Measurements from ENCODE around the gene SLC25A21. TPM values are rescaled to one million over a fixed set of nuclear protein-coding genes. Genes with fewer than 3 reads are reported as not detected.
"Not testable (repeated sequence)": the region's sequence is repeated elsewhere in the genome, so short reads cannot be mapped to it uniquely, and the experiment has no call there.

Gene SLC25A21
- total RNA-seq, 1 experiment from 2014 or later = 7.1 TPM

GRCh38 chr14:37210448-37210847, 38.0 kb upstream of the SLC25A21 start:
- DNase-seq = no peak
- Histone ChIP-seq H4K8ac (replicated peaks; ENCODE audit: insufficient read length, low read depth, low read length) (no peak overlapping the region), H2BK120ac (ENCODE audit: low read depth, low read length, poor library complexity, severe bottlenecking) (no peak overlapping the region), H3K4me1 (ENCODE audit: insufficient read depth, low read length) (no peaks in the 10 kb centered on the region), H3K23ac (ENCODE audit: insufficient read length, low read depth, low read length) (no peak overlapping the region), H3K18ac (ENCODE audit: insufficient read length, low read depth, low read length) (no peak overlapping the region), H2BK12ac (ENCODE audit: insufficient read length, low read depth, low read length) (no peak overlapping the region), H3T11ph (ENCODE audit: low read length) (no peak overlapping the region), H3K4ac (ENCODE audit: low read depth, low read length) (no peak overlapping the region), H3K79me1 (ENCODE audit: insufficient read depth, low read depth, low read length, poor library complexity, severe bottlenecking) (peaks cover 3% of the 10 kb centered on the region), H4K91ac (ENCODE audit: insufficient read length, low read depth, low read length) (no peak overlapping the region), H3K23me2 (ENCODE audit: insufficient read length, low read depth, low read length, poor library complexity, severe bottlenecking) (no peaks in the 10 kb centered on the region), H3K4me2 (ENCODE audit: insufficient read depth, insufficient read length, low read length) (no peak overlapping the region), H3K27me3 (ENCODE audit: insufficient read depth, low read length) (no peaks in the 10 kb centered on the region), H4K5ac (ENCODE audit: insufficient read length, low read depth, low read length) (no peak overlapping the region), H2BK15ac (ENCODE audit: low read depth, low read length) (no peak overlapping the region), H3K27ac (ENCODE audit: insufficient read length, low read depth, low read length) (no peak overlapping the region), H2AK5ac (ENCODE audit: insufficient read length, low read length) (no peak overlapping the region), H3K56ac (ENCODE audit: insufficient read length, low read depth, low read length) (no peak overlapping the region), H3K79me2 (ENCODE audit: insufficient read depth, low read length) (0 out of 2 replicates have a peak, but pooled peaks cover 2% of the 10 kb centered on the region), H4K20me1 (ENCODE audit: control insufficient read depth, insufficient read depth, insufficient read length) (no peaks in the 10 kb centered on the region), H2BK20ac (ENCODE audit: low read depth, low read length, poor library complexity, severe bottlenecking) (no peak overlapping the region), H2BK5ac (ENCODE audit: insufficient read length, low read length) (no peak overlapping the region), H3K14ac (ENCODE audit: insufficient read depth, low read length) (no peak overlapping the region), H3K9ac (ENCODE audit: extremely low read depth, insufficient read length, low read length) (no peak overlapping the region), H2AFZ (ENCODE audit: low read length) (no peak overlapping the region), H3K9me3 (ENCODE audit: control insufficient read depth, low read depth, low read length) (peaks cover 12% of the 10 kb centered on the region)
- H3K4me1 Mint-ChIP-seq = 0 out of 4 replicates have a peak, but pooled peaks cover 0 to 3% of the 10 kb centered on the region in 2 experiments
- H3K9me3 Mint-ChIP-seq = peaks cover 28 to 44% of the 10 kb centered on the region in 2 experiments
- peaks cover 32 to 56% (median 37%) of the 10 kb centered on the region in 3 experiments for H3K36me3 Mint-ChIP-seq (ENCODE audit: insufficient read depth in 1 of 3, low read depth in 3 of 3)
- no peak overlapping the region; a peak in 2 of 7 replicates for H3K27ac Mint-ChIP-seq
- TF ChIP-seq CTCF (conservative IDR thresholded peaks at IDR 0.05) = no peak
- no peaks in the 10 kb centered on the region for H3K27me3 Mint-ChIP-seq (ENCODE audit: low read depth)
- WGBS (ENCODE audit: extremely low coverage, insufficient read length, low lambda C conversion rate) = no CpG with 5 or more reads among the region's 6 CpGs
- no peak overlapping the region for H3K4me3 Mint-ChIP-seq

GRCh38 chr14:37209617-37210016, 37.2 kb upstream of the SLC25A21 start:
- H2BK20ac ChIP-seq (ENCODE audit: low read depth, low read length, poor library complexity, severe bottlenecking); H3K27me3 Mint-ChIP-seq (ENCODE audit: low read depth); H3K9ac ChIP-seq (ENCODE audit: extremely low read depth, insufficient read length, low read length); H3K23me2 ChIP-seq (ENCODE audit: insufficient read length, low read depth, low read length, poor library complexity, severe bottlenecking); H3K23ac ChIP-seq (ENCODE audit: insufficient read length, low read depth, low read length); H3K4me1 ChIP-seq (ENCODE audit: insufficient read depth, low read length); H3K18ac ChIP-seq (ENCODE audit: insufficient read length, low read depth, low read length); H2AK5ac ChIP-seq (ENCODE audit: insufficient read length, low read length); H2BK120ac ChIP-seq (ENCODE audit: low read depth, low read length, poor library complexity, severe bottlenecking); H3K27ac Mint-ChIP-seq; H4K20me1 ChIP-seq (ENCODE audit: control insufficient read depth, insufficient read depth, insufficient read length); H3K79me1 ChIP-seq (ENCODE audit: insufficient read depth, low read depth, low read length, poor library complexity, severe bottlenecking); H3K27me3 ChIP-seq (ENCODE audit: insufficient read depth, low read length); H3K4ac ChIP-seq (ENCODE audit: low read depth, low read length); H3T11ph ChIP-seq (ENCODE audit: low read length); H3K4me3 Mint-ChIP-seq; DNase-seq; H2BK15ac ChIP-seq (ENCODE audit: low read depth, low read length); H2BK12ac ChIP-seq (ENCODE audit: insufficient read length, low read depth, low read length); H3K4me2 ChIP-seq (ENCODE audit: insufficient read depth, insufficient read length, low read length); H4K8ac ChIP-seq (replicated peaks; ENCODE audit: insufficient read length, low read depth, low read length); H3K14ac ChIP-seq (ENCODE audit: insufficient read depth, low read length); H3K56ac ChIP-seq (ENCODE audit: insufficient read length, low read depth, low read length); H3K79me2 ChIP-seq (ENCODE audit: insufficient read depth, low read length); H4K5ac ChIP-seq (ENCODE audit: insufficient read length, low read depth, low read length); H2AFZ ChIP-seq (ENCODE audit: low read length); H2BK5ac ChIP-seq (ENCODE audit: insufficient read length, low read length); H3K27ac ChIP-seq (ENCODE audit: insufficient read length, low read depth, low read length); H4K91ac ChIP-seq (ENCODE audit: insufficient read length, low read depth, low read length); H3K4me1 Mint-ChIP-seq: not testable (repeated sequence)
- peaks cover 12% of the 10 kb centered on the region for H3K9me3 ChIP-seq (ENCODE audit: control insufficient read depth, low read depth, low read length)
- WGBS (ENCODE audit: extremely low coverage, insufficient read length, low lambda C conversion rate) = no CpG with 5 or more reads among the region's 2 CpGs
- Mint-ChIP-seq H3K36me3 (ENCODE audit: insufficient read depth in 1 of 3, low read depth in 3 of 3) (peaks cover 36 to 56% (median 42%) of the 10 kb centered on the region in 3 experiments), H3K9me3 (peaks cover 36 to 48% of the 10 kb centered on the region in 2 experiments)

All from H9 (cell line).